Smooth muscle cell (in vitro differentiated cells): ENCODE results near the gene TLE2. TPM values are rescaled to one million over a fixed set of nuclear protein-coding genes. Genes with fewer than 3 reads are reported as not detected.

Experiments used
- DNase-seq: peaks from one replicate; lab custom pipeline; 2025; ENCODE audit not compliant: unreplicated experiment; lab: John Stamatoyannopoulos, UW
- H2AFZ ChIP-seq: fragments of 200-600 bp; sonication (generic); 2 replicates; pipeline ENCODE4 v1.6.0; 2016; ENCODE audit warnings: antibody characterized with exemption, low read depth, mild to moderate bottlenecking
- H3F3A ChIP-seq: fragments of 200-600 bp; sonication (generic); 2 replicates; pipeline ENCODE4 v1.6.0; 2017; ENCODE audit warnings: antibody characterized with exemption, low read depth
- H3K27ac ChIP-seq: fragments of 200-600 bp; sonication (generic); 2 replicates; pipeline ENCODE4 v1.5.1; 2016; ENCODE audit warnings: low read depth, mild to moderate bottlenecking
- H3K27me3 ChIP-seq: fragments of 200-600 bp; sonication (generic); 2 replicates; pipeline ENCODE4 v1.6.1; 2016; ENCODE audit warnings: low read depth, mild to moderate bottlenecking
- H3K36me3 ChIP-seq: fragments of 200-600 bp; sonication (generic); 2 replicates; pipeline ENCODE4 v1.5.1; 2016; ENCODE audit warnings: low read depth
- H3K4me1 ChIP-seq: fragments of 200-600 bp; sonication (generic); 2 replicates; pipeline ENCODE4 v1.5.1; 2016; ENCODE audit warnings: low read depth
- H3K4me2 ChIP-seq: fragments of 200-600 bp; sonication (generic); 2 replicates; pipeline ENCODE4 v1.6.0; 2016; ENCODE audit warnings: mild to moderate bottlenecking
- H3K4me3 ChIP-seq: fragments of 200-600 bp; sonication (generic); 2 replicates; pipeline ENCODE4 v1.5.1; 2016; ENCODE audit warnings: mild to moderate bottlenecking
- H3K79me2 ChIP-seq: fragments of 200-600 bp; sonication (generic); 2 replicates; pipeline ENCODE4 v1.6.0; 2016; ENCODE audit warnings: low read depth, mild to moderate bottlenecking
- H3K9ac ChIP-seq: fragments of 200-600 bp; sonication (generic); 2 replicates; pipeline ENCODE4 v1.6.0; 2016; ENCODE audit warnings: low read depth
- H3K9me3 ChIP-seq: fragments of 200-600 bp; sonication (generic); replicated peaks from 2 replicates; pipeline ENCODE4 v1.5.1; 2016; ENCODE audit warnings: low read depth
- H4K20me1 ChIP-seq: fragments of 200-600 bp; sonication (generic); 2 replicates; pipeline ENCODE4 v1.6.0; 2016; ENCODE audit warnings: low read depth
- CTCF ChIP-seq: fragments of 200-600 bp; sonication (generic); IDR thresholded peaks from 2 replicates; pipeline ENCODE4 v1.5.1; 2017; ENCODE audit warnings: borderline replicate concordance, mild to moderate bottlenecking, antibody characterized with exemption; ENCODE audit not compliant: insufficient read depth, poor library complexity, severe bottlenecking
- WGBS: methylation state at CpG from one replicate; pipeline ENCODE4 v1.1.7; 2016; ENCODE audit warnings: low lambda C conversion rate; 5-methylcytosine and 5-hydroxymethylcytosine counted together
- polyA plus RNA-seq: library from polyadenylated mRNA; unstranded; fragments of >200 nt; fragmentation: Nextera tagmentation; extraction: Ambion mirVana; gene quantifications from 2 replicates; pipeline ENCODE4 v1.2.1, GENCODE V29; 2016
- total RNA-seq: library from RNA; depleted of rRNA; stranded (reverse); fragments of >200 nt; gene quantifications from 2 replicates; pipeline ENCODE4 v1.2.3, GENCODE V29; 2014

TLE2 gene
- total and polyA plus RNA-seq, 2 experiments from 2014 or later, result 7.1 to 14.9 TPM

- peaks cover 6% of the 10 kb centered on the region for H3F3A ChIP-seq
- H3K4me3 ChIP-seq, result no peak overlapping the region
- no peaks in the 10 kb centered on the region for H3K27me3 ChIP-seq
- H3K9me3 ChIP-seq, result no peaks in the 10 kb centered on the region
- no peak overlapping the region for H3K4me2 ChIP-seq
- no peaks in the 10 kb centered on the region for H4K20me1 ChIP-seq
- WGBS, result 87% methylated on average over 8 of the region's 8 CpGs
- no peaks in the 10 kb centered on the region for H3K36me3 ChIP-seq
- no peak for DNase-seq
- no peak for TF ChIP-seq CTCF
- H3K27ac ChIP-seq, result no peak overlapping the region
- H3K9ac ChIP-seq, result no peak overlapping the region
- H2AFZ ChIP-seq, result no peak overlapping the region
- H3K4me1 ChIP-seq, result peaks cover 13% of the 10 kb centered on the region
- H3K79me2 ChIP-seq, result no peaks in the 10 kb centered on the region
Observed at GRCh38 chr19:2973229-2973628, 55.9 kb downstream of the TLE2 start.

- Histone ChIP-seq H3F3A (no peaks in the 10 kb centered on the region), H3K27ac (no peak overlapping the region), H3K79me2 (no peaks in the 10 kb centered on the region), H4K20me1 (no peaks in the 10 kb centered on the region), H3K4me3 (no peak overlapping the region), H3K27me3 (no peaks in the 10 kb centered on the region), H2AFZ (no peak overlapping the region), H3K36me3 (no peaks in the 10 kb centered on the region), H3K4me1 (no peaks in the 10 kb centered on the region), H3K4me2 (no peak overlapping the region), H3K9ac (no peak overlapping the region), H3K9me3 (no peaks in the 10 kb centered on the region)
- 91% methylated on average over 9 of the region's 9 CpGs for WGBS
- TF ChIP-seq CTCF, result no peak
- no peak for DNase-seq
Observed at GRCh38 chr19:2970201-2970835, 58.8 kb downstream of the TLE2 start.

- no peak overlapping the region for H2AFZ ChIP-seq
- DNase-seq, result no peak
- H3K4me3 ChIP-seq, result no peak overlapping the region
- no peak for TF ChIP-seq CTCF
- no peaks in the 10 kb centered on the region for H3F3A ChIP-seq
- no peaks in the 10 kb centered on the region for H3K4me1 ChIP-seq
- H3K4me2 ChIP-seq, result no peak overlapping the region
- no peaks in the 10 kb centered on the region for H3K9me3 ChIP-seq
- H3K36me3 ChIP-seq, result no peaks in the 10 kb centered on the region
- H3K79me2 ChIP-seq, result no peaks in the 10 kb centered on the region
- no peak overlapping the region for H3K9ac ChIP-seq
- H3K27ac ChIP-seq, result no peak overlapping the region
- H4K20me1 ChIP-seq, result no peaks in the 10 kb centered on the region
- WGBS, result 69% methylated on average over 5 of the region's 5 CpGs
- H3K27me3 ChIP-seq, result no peaks in the 10 kb centered on the region
Observed at GRCh38 chr19:2969104-2969504, 60.0 kb downstream of the TLE2 start.

- Histone ChIP-seq H3K27me3 (no peaks in the 10 kb centered on the region), H3F3A (no peaks in the 10 kb centered on the region), H3K9me3 (no peaks in the 10 kb centered on the region), H2AFZ (no peak overlapping the region), H3K79me2 (no peaks in the 10 kb centered on the region), H3K4me1 (no peaks in the 10 kb centered on the region), H3K27ac (no peak overlapping the region), H3K4me2 (no peak overlapping the region), H3K4me3 (no peak overlapping the region), H4K20me1 (no peaks in the 10 kb centered on the region), H3K9ac (no peak overlapping the region), H3K36me3 (no peaks in the 10 kb centered on the region)
- no peak for DNase-seq
- WGBS, result 93% methylated on average over 8 of the region's 8 CpGs
- no peak for TF ChIP-seq CTCF
Observed at GRCh38 chr19:2967972-2968371, 61.1 kb downstream of the TLE2 start.
